ENCODE data around the gene RNF144B. TPM values are rescaled to one million over a fixed set of nuclear protein-coding genes. Genes with fewer than 3 reads are reported as not detected.
"Not testable (repeated sequence)": the region's sequence is repeated elsewhere in the genome, so short reads cannot be mapped to it uniquely, and the experiment has no call there.

RNF144B gene
- total RNA-seq, 2 donors from 2014 or later: 1.4 to 1.5 TPM

- H3K9me3 ChIP-seq (ENCODE audit: control insufficient read depth, low read length): no peaks in the 10 kb centered on the region
- H3K27ac Mint-ChIP-seq: no peak overlapping the region
Measured at GRCh38 chr6:18362058-18362561, 25.0 kb upstream of the RNF144B start.

GRCh38 chr6:18363746-18364145, 23.4 kb upstream of the RNF144B start:
- Mint-ChIP-seq H3K36me3 (ENCODE audit: low read depth) (no peaks in the 10 kb centered on the region), H3K9me3 (peaks cover 4% of the 10 kb centered on the region), H3K4me1 (no peaks in the 10 kb centered on the region), H3K27ac (no peak overlapping the region), H3K27me3 (ENCODE audit: insufficient read depth) (no peaks in the 10 kb centered on the region), H3K4me3 (no peak overlapping the region)
- Histone ChIP-seq H3K36me3 (ENCODE audit: control insufficient read depth, insufficient read depth, low read length) (no peaks in the 10 kb centered on the region), H3K27ac (ENCODE audit: low read depth, low read length) (no peak overlapping the region), H3K4me3 (ENCODE audit: low read length) (no peak overlapping the region), H3K4me1 (ENCODE audit: control insufficient read depth, insufficient read depth, low read length) (no peaks in the 10 kb centered on the region), H3K9me3 (ENCODE audit: control insufficient read depth, low read length) (no peaks in the 10 kb centered on the region), H3K9ac (ENCODE audit: extremely low read depth, low read length, poor library complexity, severe bottlenecking) (no peak overlapping the region), H3K27me3 (ENCODE audit: control insufficient read depth, insufficient read depth, low read length, poor library complexity, severe bottlenecking) (no peaks in the 10 kb centered on the region)
- TF ChIP-seq CTCF (conservative IDR thresholded peaks at IDR 0.05): no peak
- no peak for DNase-seq
- WGBS, 2 experiments (ENCODE audit: insufficient coverage in 1 of 2, insufficient read length in 1 of 2): 61 to 71% methylated on average over 5 of the region's 5 CpGs

More at GRCh38 chr6:18362058-18362561, 25.0 kb upstream of the RNF144B start:
- Histone ChIP-seq H3K27ac (ENCODE audit: low read depth, low read length) (no peak overlapping the region), H3K36me3 (ENCODE audit: control insufficient read depth, insufficient read depth, low read length) (no peaks in the 10 kb centered on the region), H3K9ac (ENCODE audit: extremely low read depth, low read length, poor library complexity, severe bottlenecking) (no peak overlapping the region), H3K4me3 (ENCODE audit: low read length) (no peak overlapping the region), H3K27me3 (ENCODE audit: control insufficient read depth, insufficient read depth, low read length, poor library complexity, severe bottlenecking) (no peaks in the 10 kb centered on the region), H3K4me1 (ENCODE audit: control insufficient read depth, insufficient read depth, low read length) (no peaks in the 10 kb centered on the region)
- H3K9me3 Mint-ChIP-seq: peaks cover 12% of the 10 kb centered on the region
- no peak for TF ChIP-seq CTCF (conservative IDR thresholded peaks at IDR 0.05)
- H3K36me3 Mint-ChIP-seq (ENCODE audit: low read depth): no peaks in the 10 kb centered on the region
- WGBS, 2 experiments (ENCODE audit: insufficient coverage in 1 of 2, insufficient read length in 1 of 2): 91 to 100% methylated on average over 2 of the region's 2 CpGs
- no peaks in the 10 kb centered on the region for H3K27me3 Mint-ChIP-seq (ENCODE audit: insufficient read depth)
- no peaks in the 10 kb centered on the region for H3K4me1 Mint-ChIP-seq
- no peak for DNase-seq
- H3K4me3 Mint-ChIP-seq: no peak overlapping the region

- not testable (repeated sequence) for H3K4me1 Mint-ChIP-seq; DNase-seq; H3K27me3 ChIP-seq (ENCODE audit: control insufficient read depth, insufficient read depth, low read length, poor library complexity, severe bottlenecking); H3K4me1 ChIP-seq (ENCODE audit: control insufficient read depth, insufficient read depth, low read length); H3K27me3 Mint-ChIP-seq (ENCODE audit: insufficient read depth); H3K9me3 ChIP-seq (ENCODE audit: control insufficient read depth, low read length); H3K27ac Mint-ChIP-seq; H3K36me3 Mint-ChIP-seq (ENCODE audit: low read depth); H3K4me3 ChIP-seq (ENCODE audit: low read length); H3K9me3 Mint-ChIP-seq; H3K27ac ChIP-seq (ENCODE audit: low read depth, low read length); H3K9ac ChIP-seq (ENCODE audit: extremely low read depth, low read length, poor library complexity, severe bottlenecking); H3K4me3 Mint-ChIP-seq; H3K36me3 ChIP-seq (ENCODE audit: control insufficient read depth, insufficient read depth, low read length)
- WGBS, 2 experiments (ENCODE audit: insufficient coverage in 1 of 2, insufficient read length in 1 of 2): 91 to 100% methylated on average over 2 of the region's 2 CpGs
Measured at GRCh38 chr6:18364561-18364960, 22.6 kb upstream of the RNF144B start.

- Histone ChIP-seq H3K9me3 (ENCODE audit: control insufficient read depth, low read length) (no peaks in the 10 kb centered on the region), H3K4me3 (ENCODE audit: low read length) (no peak overlapping the region), H3K27me3 (ENCODE audit: control insufficient read depth, insufficient read depth, low read length, poor library complexity, severe bottlenecking) (no peaks in the 10 kb centered on the region), H3K27ac (ENCODE audit: low read depth, low read length) (no peak overlapping the region), H3K4me1 (ENCODE audit: control insufficient read depth, insufficient read depth, low read length) (no peaks in the 10 kb centered on the region), H3K36me3 (ENCODE audit: control insufficient read depth, insufficient read depth, low read length) (no peaks in the 10 kb centered on the region), H3K9ac (ENCODE audit: extremely low read depth, low read length, poor library complexity, severe bottlenecking) (no peak overlapping the region)
- H3K27ac Mint-ChIP-seq: no peak overlapping the region
- H3K36me3 Mint-ChIP-seq (ENCODE audit: low read depth): no peaks in the 10 kb centered on the region
- no peak for DNase-seq
- TF ChIP-seq CTCF (conservative IDR thresholded peaks at IDR 0.05): no peak
- no peak overlapping the region for H3K4me3 Mint-ChIP-seq
- no peaks in the 10 kb centered on the region for H3K4me1 Mint-ChIP-seq
- no peaks in the 10 kb centered on the region for H3K27me3 Mint-ChIP-seq (ENCODE audit: insufficient read depth)
- 95 to 96% methylated on average over 7 to 11 of the region's 11 CpGs for WGBS, 2 experiments (ENCODE audit: insufficient coverage in 1 of 2, insufficient read length in 1 of 2)
- H3K9me3 Mint-ChIP-seq: peaks cover 4% of the 10 kb centered on the region
Measured at GRCh38 chr6:18367371-18367770, 19.8 kb upstream of the RNF144B start.

Data from endodermal cell (in vitro differentiated cells).